Measurements from ENCODE around the gene AMPD2. TPM values are rescaled to one million over a fixed set of nuclear protein-coding genes. Genes with fewer than 3 reads are reported as not detected.
"Not testable (repeated sequence)": the region's sequence is repeated elsewhere in the genome, so short reads cannot be mapped to it uniquely, and the experiment has no call there.

AMPD2 gene
- total and polyA plus RNA-seq, 7 experiments from 2014 or later: 26.2 to 403 (median 84.9) TPM

DNA sequence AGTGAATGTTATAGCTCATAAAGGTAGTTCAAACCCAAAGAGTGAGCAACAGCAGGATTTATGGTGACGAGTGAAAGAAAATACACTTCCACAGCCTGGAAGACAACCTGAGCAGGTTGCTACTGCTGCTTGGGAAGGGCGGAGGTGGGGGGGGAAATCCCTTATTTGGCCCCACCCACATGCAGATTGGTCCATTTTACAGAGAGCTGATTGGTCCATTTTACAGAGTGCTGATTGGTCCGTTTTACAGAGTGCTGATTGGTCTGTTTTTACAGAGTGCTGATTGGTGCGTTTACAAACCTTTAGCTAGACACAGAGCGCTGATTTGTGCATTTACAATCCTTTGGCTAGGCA is 50.3 kb downstream of the AMPD2 start:
- intact Hi-C loops (cut with micrococcal nuclease): loop anchor here (2.0 to 5.0 kb wide), 3 partner anchors 17 to 669 kb away; partner anchors contain the start of genes GSTM1 (in 1 of the 2) and RBM15 (in 1 of the 2)
- not testable (repeated sequence) for H3K27me3 ChIP-seq (ENCODE audit: control insufficient read depth in 2 of 2, insufficient read depth in 2 of 2, low read length in 2 of 2); H3K27me3 Mint-ChIP-seq; H3K9me3 Mint-ChIP-seq; H3K9me3 ChIP-seq (ENCODE audit: control insufficient read depth in 2 of 3, low read length in 3 of 3); H3K36me3 ChIP-seq (ENCODE audit: control insufficient read depth in 2 of 3, insufficient read depth in 3 of 3, low read length in 3 of 3); H3K4me3 ChIP-seq (ENCODE audit: low read length); ATAC-seq; H3K27ac ChIP-seq (ENCODE audit: low read depth, low read length)
- POLR2A ChIA-PET: interaction anchor here (0.5 kb wide), 1 partner anchor 1914 kb away, joined by 5 read pairs; no protein-coding TSS in a partner anchor
- H3K4me3 Mint-ChIP-seq: peak overlapping the region; percentile 73 to 92 (median 82)
- H3K4me1 ChIP-seq (ENCODE audit: control insufficient read depth in 2 of 2, insufficient read depth in 2 of 2, low read length in 2 of 2): peaks cover 0 to 11% of the 10 kb centered on the region in 2 donors
- H3K4me1 Mint-ChIP-seq: peaks cover 16 to 30% (median 24%) of the 10 kb centered on the region in 7 donors
- H3K36me3 Mint-ChIP-seq: peaks cover 6 to 23% (median 10%) of the 10 kb centered on the region in 5 donors
- DNase-seq: peak in 1 of 9 donors; percentile 22
- peak overlapping the region; percentile 34 to 90 (median 72) for H3K27ac Mint-ChIP-seq
- CTCF ChIA-PET: interaction anchor here (0.7 to 1.0 kb wide), 2 partner anchors 14 to 26 kb away, joined by 3 to 4 read pairs; partner anchors contain the start of gene GSTM4

DNA sequence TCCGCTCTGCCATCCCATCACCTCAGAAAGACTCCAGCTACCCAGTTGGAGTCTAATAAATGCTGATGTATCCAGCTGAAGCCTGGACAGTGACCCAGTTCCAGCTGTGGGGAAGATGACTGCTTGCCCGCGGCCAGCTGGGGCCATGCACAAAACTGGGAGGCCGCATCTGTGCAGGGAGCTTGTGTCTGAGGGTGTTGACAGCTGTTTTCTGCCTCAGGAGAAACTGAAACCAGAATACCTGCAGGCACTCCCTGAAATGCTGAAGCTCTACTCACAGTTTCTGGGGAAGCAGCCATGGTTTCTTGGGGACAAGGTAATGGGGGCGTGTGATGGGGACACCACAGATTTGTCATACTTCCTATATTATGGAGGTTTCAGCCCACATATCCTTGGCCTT is 51.4 kb downstream of the AMPD2 start:
- intact Hi-C loops (cut with micrococcal nuclease): no loop called here
- Histone ChIP-seq H3K9me3 (ENCODE audit: control insufficient read depth in 2 of 3, low read length in 3 of 3) (no peaks in the 10 kb centered on the region), H3K36me3 (ENCODE audit: control insufficient read depth in 2 of 3, insufficient read depth in 3 of 3, low read length in 3 of 3) (no peaks in the 10 kb centered on the region), H3K27me3 (ENCODE audit: control insufficient read depth in 2 of 2, insufficient read depth in 2 of 2, low read length in 2 of 2) (no peaks in the 10 kb centered on the region), H3K27ac (ENCODE audit: low read depth, low read length) (no peak overlapping the region), H3K4me3 (ENCODE audit: low read length) (no peak overlapping the region), H3K4me1 (ENCODE audit: control insufficient read depth in 2 of 2, insufficient read depth in 2 of 2, low read length in 2 of 2) (peaks cover 0 to 11% of the 10 kb centered on the region in 2 donors)
- Mint-ChIP-seq H3K27me3 (no peaks in the 10 kb centered on the region), H3K36me3 (peaks cover 6 to 18% (median 10%) of the 10 kb centered on the region in 5 donors), H3K4me1 (peaks cover 16 to 30% (median 24%) of the 10 kb centered on the region in 7 donors), H3K9me3 (no peaks in the 10 kb centered on the region), H3K4me3 (peak overlapping the region in 3 of 10 donors; percentile 5 to 44 (median 32)), H3K27ac (peak overlapping the region in 1 of 9 donors; percentile 67)
- POLR2A ChIA-PET: interaction anchor here (0.7 kb wide), 1 partner anchor 10 kb away, joined by 3 read pairs; no protein-coding TSS in a partner anchor
- ATAC-seq (no peak), DNase-seq (no peak)
- CTCF ChIA-PET: interaction anchor here (1.1 kb wide), 1 partner anchor 31 kb away, joined by 3 read pairs; no protein-coding TSS in a partner anchor

DNA sequence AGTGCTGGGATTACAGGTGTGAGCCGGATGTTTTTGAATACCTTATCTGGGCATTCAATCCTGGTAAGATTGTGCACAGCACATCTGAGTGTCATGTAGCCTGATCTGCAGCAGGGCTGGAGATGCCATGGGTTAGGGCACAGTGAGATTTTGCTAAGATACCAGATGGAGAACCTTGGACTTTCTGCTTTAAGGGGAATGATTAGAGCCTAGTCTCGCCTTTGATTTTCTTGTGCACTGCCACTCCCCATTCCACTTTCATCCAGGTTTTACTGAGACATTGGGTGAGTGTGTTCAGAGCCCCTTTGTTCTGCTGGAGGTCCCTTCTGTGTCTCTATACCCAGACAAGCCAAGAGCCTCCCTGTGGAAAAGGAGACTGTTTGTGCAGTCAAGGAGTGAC is 54.2 kb downstream of the AMPD2 start:
- peaks cover 6 to 18% (median 10%) of the 10 kb centered on the region in 5 donors for H3K36me3 Mint-ChIP-seq
- H3K4me1 Mint-ChIP-seq: peaks cover 11 to 20% (median 17%) of the 10 kb centered on the region in 7 donors
- H3K27me3 ChIP-seq (ENCODE audit: control insufficient read depth in 2 of 2, insufficient read depth in 2 of 2, low read length in 2 of 2); H3K27me3 Mint-ChIP-seq; CTCF ChIA-PET; H3K27ac Mint-ChIP-seq; H3K4me3 ChIP-seq (ENCODE audit: low read length); H3K36me3 ChIP-seq (ENCODE audit: control insufficient read depth in 2 of 3, insufficient read depth in 3 of 3, low read length in 3 of 3); H3K4me1 ChIP-seq (ENCODE audit: control insufficient read depth in 2 of 2, insufficient read depth in 2 of 2, low read length in 2 of 2); H3K9me3 Mint-ChIP-seq; H3K4me3 Mint-ChIP-seq; intact Hi-C loops (cut with micrococcal nuclease); H3K9me3 ChIP-seq (ENCODE audit: control insufficient read depth in 2 of 3, low read length in 3 of 3); ATAC-seq; H3K27ac ChIP-seq (ENCODE audit: low read depth, low read length); DNase-seq: not testable (repeated sequence)
- POLR2A ChIA-PET: interaction anchor here (0.5 kb wide), 1 partner anchor 246 kb away, joined by 3 read pairs; no protein-coding TSS in a partner anchor

DNA sequence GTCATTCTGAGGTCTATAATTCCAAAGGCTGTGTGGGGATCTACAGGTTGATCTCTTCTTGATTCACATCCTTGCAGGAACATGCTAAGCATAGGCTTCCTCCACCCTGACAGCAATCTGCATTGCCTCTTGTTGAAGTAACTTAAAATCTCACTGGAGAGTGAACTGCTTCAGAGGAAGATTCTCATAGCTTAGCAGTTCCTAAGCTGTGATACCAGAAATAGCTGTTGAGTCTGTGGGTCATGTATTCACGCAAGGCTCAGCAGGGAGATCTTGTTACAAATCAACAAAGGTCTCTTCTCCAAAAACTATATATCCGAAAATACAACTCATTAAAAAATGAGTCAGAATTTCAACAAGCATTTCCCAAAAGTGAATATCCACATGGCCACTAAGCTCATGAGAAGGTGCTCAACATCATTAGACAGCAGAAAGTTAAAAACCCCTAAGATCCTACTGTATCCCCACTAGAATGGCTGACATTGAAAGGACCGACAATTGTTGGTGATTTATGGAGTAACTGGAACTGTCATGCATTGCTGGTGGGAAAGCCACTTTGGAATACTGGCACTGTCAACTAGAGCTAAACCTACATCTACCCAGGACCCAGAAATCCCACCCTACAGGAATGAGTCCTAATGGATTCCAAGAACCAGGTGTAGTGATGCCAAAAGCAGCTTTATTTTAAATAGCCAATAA is 57.2 kb downstream of the AMPD2 start:
- H3K9me3 ChIP-seq (ENCODE audit: control insufficient read depth in 2 of 3, low read length in 3 of 3); H3K4me3 Mint-ChIP-seq; ATAC-seq; intact Hi-C loops (cut with micrococcal nuclease); POLR2A ChIA-PET; H3K36me3 Mint-ChIP-seq; H3K27ac ChIP-seq (ENCODE audit: low read depth, low read length); H3K27me3 ChIP-seq (ENCODE audit: control insufficient read depth in 2 of 2, insufficient read depth in 2 of 2, low read length in 2 of 2); DNase-seq; H3K4me1 Mint-ChIP-seq; H3K4me1 ChIP-seq (ENCODE audit: control insufficient read depth in 2 of 2, insufficient read depth in 2 of 2, low read length in 2 of 2); H3K27me3 Mint-ChIP-seq; H3K9me3 Mint-ChIP-seq; H3K4me3 ChIP-seq (ENCODE audit: low read length); H3K36me3 ChIP-seq (ENCODE audit: control insufficient read depth in 2 of 3, insufficient read depth in 3 of 3, low read length in 3 of 3): not testable (repeated sequence)
- peak overlapping the region in 1 of 9 donors; percentile 68 for H3K27ac Mint-ChIP-seq
- CTCF ChIA-PET: interaction anchor here (0.7 kb wide), 1 partner anchor 44 kb away, joined by 3 read pairs; no protein-coding TSS in a partner anchor

DNA sequence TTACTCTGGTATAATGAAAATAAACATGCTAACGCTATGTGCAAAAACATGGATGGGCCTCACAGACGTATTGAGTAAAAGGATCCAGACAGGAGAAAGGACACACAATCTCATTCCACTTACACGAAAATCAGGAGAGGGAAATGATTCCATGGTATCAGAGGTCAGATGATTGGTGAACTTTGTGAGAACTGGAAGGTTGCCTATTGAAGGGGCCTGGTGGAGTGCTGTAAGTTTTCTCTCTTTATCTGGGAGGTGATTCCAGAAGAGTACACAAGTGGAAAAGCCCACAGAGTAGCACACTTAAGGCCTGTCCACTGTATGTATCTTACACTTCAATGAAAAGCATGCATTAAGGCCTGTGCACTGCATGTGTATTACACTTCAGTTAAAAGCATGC is 57.8 kb downstream of the AMPD2 start:
- intact Hi-C loops (cut with micrococcal nuclease): no loop called here
- no peaks in the 10 kb centered on the region for H3K9me3 ChIP-seq (ENCODE audit: control insufficient read depth in 2 of 3, low read length in 3 of 3)
- DNase-seq: no peak
- ChIA-PET POLR2A (no interaction called here), CTCF (interaction anchor here (0.7 kb wide), 1 partner anchor 43 kb away, joined by 3 read pairs; no protein-coding TSS in a partner anchor)
- Mint-ChIP-seq H3K36me3 (peaks cover 0 to 4% (median 0%) of the 10 kb centered on the region in 5 donors), H3K27me3 (no peaks in the 10 kb centered on the region), H3K4me3 (no peak overlapping the region), H3K4me1 (no peaks in the 10 kb centered on the region), H3K27ac (no peak overlapping the region), H3K9me3 (no peaks in the 10 kb centered on the region)
- no peaks in the 10 kb centered on the region for H3K36me3 ChIP-seq (ENCODE audit: control insufficient read depth in 2 of 3, insufficient read depth in 3 of 3, low read length in 3 of 3)
- no peak for ATAC-seq
- no peak overlapping the region for H3K27ac ChIP-seq (ENCODE audit: low read depth, low read length)
- H3K4me1 ChIP-seq (ENCODE audit: control insufficient read depth in 2 of 2, insufficient read depth in 2 of 2, low read length in 2 of 2): no peaks in the 10 kb centered on the region
- no peaks in the 10 kb centered on the region for H3K27me3 ChIP-seq (ENCODE audit: control insufficient read depth in 2 of 2, insufficient read depth in 2 of 2, low read length in 2 of 2)
- no peak overlapping the region for H3K4me3 ChIP-seq (ENCODE audit: low read length)

DNA sequence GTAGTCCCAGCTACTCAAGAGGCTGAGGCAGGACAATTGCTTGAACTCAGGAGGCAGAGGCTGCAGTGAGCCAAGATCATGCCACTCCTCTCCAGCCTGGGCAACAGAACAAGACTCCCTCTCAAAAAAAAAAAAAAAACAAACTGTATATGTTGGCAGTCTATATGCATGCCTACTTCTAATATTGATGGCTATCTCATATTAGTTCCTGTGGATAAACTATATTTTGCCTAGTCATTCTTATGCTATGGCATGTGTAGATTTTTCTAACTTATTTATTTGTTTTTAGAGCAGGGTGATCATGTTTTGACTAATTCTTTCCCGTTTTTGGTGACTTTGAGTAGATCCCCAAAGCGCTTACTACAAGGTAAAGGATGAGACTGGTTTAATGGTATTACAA is 59.0 kb downstream of the AMPD2 start:
- H3K4me3 ChIP-seq (ENCODE audit: low read length); H3K27ac Mint-ChIP-seq; DNase-seq; intact Hi-C loops (cut with micrococcal nuclease); H3K27me3 ChIP-seq (ENCODE audit: control insufficient read depth in 2 of 2, insufficient read depth in 2 of 2, low read length in 2 of 2); ATAC-seq; H3K36me3 Mint-ChIP-seq; H3K27ac ChIP-seq (ENCODE audit: low read depth, low read length); H3K4me1 Mint-ChIP-seq; H3K36me3 ChIP-seq (ENCODE audit: control insufficient read depth in 2 of 3, insufficient read depth in 3 of 3, low read length in 3 of 3); H3K27me3 Mint-ChIP-seq; H3K4me3 Mint-ChIP-seq; H3K4me1 ChIP-seq (ENCODE audit: control insufficient read depth in 2 of 2, insufficient read depth in 2 of 2, low read length in 2 of 2); H3K9me3 ChIP-seq (ENCODE audit: control insufficient read depth in 2 of 3, low read length in 3 of 3); CTCF ChIA-PET; H3K9me3 Mint-ChIP-seq: not testable (repeated sequence)
- POLR2A ChIA-PET: interaction anchor here (0.7 kb wide), 1 partner anchor 21 kb away, joined by 3 read pairs; no protein-coding TSS in a partner anchor
